Measurements from ENCODE around the gene XRCC6.

- TF ChIP-seq CTCF (IDR thresholded peaks at IDR 0.05) (peak in 1 of 4 experiments; percentile 5), POLR2AphosphoS5 (IDR thresholded peaks at IDR 0.05) (peak; percentile 95), POLR2A (IDR thresholded peaks at IDR 0.05) (peak; percentile 89 to 91), EP300 (IDR thresholded peaks at IDR 0.05) (no peak)
These were observed 31.5 kb upstream of the XRCC6 start, which contains the start of gene PMM1 for GRCh38 chr22:41589391-41590241.
